ENCODE data around the gene STRIP1.

- no peak for TF ChIP-seq CTCF (IDR thresholded peaks at IDR 0.05)
- TF ChIP-seq POLR2A (IDR thresholded peaks at IDR 0.05) = no peak
Measured at GRCh38 chr1:110049801-110050601, 15.6 kb downstream of the STRIP1 start.

Data from uterus (tissue), 2 donors.